ENCODE results near the gene PRKG1.
"Not testable (repeated sequence)": the region's sequence is repeated elsewhere in the genome, so short reads cannot be mapped to it uniquely, and the experiment has no call there.

The PRKG1 gene

DNA sequence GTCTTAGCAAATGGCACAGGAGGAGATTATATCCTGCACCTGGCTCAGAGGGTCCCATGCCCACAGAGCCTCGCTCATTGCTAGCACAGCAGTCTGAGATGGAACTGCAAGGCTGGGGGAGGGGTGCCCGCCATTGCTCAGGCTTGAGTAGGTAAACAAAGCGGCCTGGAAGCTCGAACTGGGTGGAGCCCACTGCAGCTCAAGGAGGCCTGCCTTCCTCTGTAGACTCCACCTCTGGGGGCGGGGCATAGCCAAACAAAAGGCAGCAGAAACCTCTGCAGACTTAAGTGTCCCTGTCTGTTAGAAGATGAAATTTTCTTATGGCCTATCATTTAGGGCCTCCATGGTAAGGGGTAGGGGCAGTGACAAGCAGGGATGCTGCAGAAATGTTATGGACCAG is 207.1 kb downstream of the PRKG1 start:
- DNase-seq, result not testable (repeated sequence)

DNA sequence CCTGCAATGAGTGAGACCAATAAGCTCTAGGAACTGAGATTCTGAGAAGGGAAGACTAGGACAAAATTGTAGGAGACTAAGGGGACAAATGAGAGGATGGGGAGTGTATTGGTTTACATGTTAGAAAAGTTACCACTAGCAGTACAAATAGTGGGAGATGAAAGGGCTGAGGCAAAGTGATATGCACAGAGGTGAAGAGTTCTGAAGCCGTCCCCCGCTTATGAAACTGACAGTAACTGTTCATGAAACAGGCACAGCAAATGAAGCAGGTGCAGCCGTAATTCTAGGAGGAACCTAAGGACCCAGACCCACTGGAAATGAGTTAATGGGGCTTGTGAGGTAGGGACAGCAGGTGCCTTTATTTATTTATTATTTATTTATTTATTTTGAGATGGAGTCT is 211.3 kb downstream of the PRKG1 start:
- DNase-seq, result no peak

- no peak for DNase-seq
These were observed 214.2 kb downstream of the PRKG1 start for GRCh38 chr10:51288511-51288910.

DNA sequence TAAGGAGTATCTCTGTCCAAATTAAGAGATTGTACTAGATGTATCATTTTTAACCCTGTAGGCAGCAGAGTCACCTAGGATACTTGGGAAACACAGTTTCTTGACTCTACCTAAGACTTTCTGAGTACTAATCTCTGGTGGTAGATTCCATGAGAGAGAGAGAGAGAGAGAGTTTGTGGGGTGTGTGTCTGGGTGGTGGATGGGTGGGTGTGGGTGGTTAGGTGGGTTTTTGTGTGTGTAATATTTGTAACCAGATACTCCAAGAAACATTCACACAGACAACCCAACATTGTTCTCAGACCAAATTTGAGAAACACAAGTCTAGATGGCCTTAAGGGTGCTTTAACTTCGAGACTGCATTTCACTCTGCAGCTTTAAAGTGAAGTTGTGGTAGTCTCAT is 215.2 kb downstream of the PRKG1 start:
- no peak for DNase-seq

- DNase-seq, result no peak
These were observed 217.7 kb downstream of the PRKG1 start for GRCh38 chr10:51291961-51292360.

DNA sequence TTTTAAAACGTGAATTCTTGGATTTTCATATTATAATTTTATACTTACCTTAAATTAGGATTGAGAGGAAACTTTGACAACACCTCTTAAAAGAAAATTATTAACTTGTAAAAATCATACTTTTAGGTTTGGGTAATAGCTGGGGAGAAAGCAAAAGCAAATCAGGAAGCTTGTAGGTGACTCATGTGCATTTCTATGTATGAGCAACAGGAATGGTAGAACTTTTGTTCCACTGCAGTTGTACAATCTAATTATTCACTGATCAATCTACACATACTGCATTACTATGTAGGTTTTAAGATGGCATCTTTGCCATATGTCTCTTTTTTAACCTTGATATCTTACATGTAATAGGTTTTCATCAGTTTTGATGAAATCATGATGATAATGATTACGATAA is 223.2 kb downstream of the PRKG1 start:
- DNase-seq, result no peak

GRCh38 chr10:51300617-51301304 is 226.5 kb downstream of the PRKG1 start:
- DNase-seq, result no peak

- no peak for DNase-seq
These were observed 227.4 kb downstream of the PRKG1 start for GRCh38 chr10:51301644-51302043.

GRCh38 chr10:51302316-51302715 is 228.0 kb downstream of the PRKG1 start:
- no peak for DNase-seq

DNA sequence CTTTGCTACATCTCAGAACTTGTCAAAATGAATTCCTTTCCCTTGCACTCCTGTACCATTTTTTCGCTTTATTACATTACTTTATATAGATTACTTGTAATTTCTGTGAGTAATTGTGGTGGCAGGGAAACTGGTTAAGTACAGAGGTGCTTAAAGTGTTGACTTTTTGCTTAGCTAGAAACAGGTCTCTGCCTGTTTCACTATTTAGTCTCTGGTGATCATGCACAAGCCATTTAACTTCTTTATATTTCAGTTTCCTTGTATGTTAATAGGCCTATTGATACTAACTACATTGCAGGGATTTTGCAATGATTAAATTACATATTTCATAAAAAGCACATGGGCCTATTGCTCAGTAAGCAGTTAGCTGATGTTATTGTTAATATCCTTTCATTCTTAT is 233.8 kb downstream of the PRKG1 start:
- no peak for DNase-seq

DNA sequence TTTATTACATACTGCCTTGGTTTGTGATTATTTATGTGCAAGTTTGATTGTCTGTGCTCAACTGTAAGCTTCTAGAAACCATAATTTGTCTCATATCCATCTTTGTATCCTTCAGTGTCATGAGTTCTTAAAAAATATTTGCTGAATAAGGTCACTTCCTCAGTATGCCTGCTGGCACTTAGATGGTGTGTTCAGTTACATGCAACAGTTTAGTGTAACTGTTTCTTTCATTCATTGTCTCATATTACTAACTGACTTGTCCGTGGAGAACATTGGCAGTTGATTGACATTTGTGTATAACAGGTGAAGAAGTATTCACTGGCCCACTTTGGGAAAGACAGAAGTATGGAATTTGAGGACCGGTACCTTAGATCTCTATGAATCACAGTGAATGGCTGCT is 236.9 kb downstream of the PRKG1 start:
- DNase-seq, result no peak

DNA sequence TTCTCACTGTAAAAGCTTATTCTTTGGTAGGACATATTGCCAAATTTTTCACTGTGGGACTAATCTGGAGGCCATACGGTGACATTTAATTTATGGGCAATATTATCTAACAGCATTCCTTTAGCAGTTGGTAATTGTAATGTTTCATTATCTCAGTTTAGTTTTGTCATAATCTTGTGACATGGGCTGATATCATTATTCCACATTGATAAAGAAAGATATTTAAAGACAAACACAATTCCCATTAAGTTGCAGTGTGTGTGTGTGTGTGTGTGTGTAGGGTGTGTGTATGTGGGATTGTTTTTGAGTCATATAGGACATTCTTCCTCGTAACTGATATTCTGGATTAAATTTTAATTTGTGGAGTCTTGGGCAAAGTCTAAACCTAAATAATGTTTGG is 238.5 kb downstream of the PRKG1 start:
- DNase-seq, result no peak

DNA sequence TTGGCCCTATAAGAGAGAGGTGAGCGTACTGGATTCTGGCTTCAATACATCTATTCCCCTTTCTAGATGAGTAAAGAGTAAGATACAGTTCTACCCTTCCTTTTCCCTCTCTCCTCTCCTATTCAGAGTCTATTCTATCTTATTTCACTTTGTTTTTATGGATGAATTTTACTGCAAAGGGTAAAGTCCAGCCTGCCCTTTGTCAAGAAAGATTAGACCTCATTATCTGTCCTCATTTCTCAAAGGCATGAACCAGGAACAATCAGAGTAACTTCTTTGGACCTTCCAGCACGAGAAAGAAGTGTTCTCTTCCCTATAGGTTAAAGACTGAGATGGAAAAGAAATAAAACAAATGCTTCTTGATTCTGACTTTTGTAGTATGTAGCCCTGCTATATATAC is 239.0 kb downstream of the PRKG1 start:
- DNase-seq, result no peak

DNA sequence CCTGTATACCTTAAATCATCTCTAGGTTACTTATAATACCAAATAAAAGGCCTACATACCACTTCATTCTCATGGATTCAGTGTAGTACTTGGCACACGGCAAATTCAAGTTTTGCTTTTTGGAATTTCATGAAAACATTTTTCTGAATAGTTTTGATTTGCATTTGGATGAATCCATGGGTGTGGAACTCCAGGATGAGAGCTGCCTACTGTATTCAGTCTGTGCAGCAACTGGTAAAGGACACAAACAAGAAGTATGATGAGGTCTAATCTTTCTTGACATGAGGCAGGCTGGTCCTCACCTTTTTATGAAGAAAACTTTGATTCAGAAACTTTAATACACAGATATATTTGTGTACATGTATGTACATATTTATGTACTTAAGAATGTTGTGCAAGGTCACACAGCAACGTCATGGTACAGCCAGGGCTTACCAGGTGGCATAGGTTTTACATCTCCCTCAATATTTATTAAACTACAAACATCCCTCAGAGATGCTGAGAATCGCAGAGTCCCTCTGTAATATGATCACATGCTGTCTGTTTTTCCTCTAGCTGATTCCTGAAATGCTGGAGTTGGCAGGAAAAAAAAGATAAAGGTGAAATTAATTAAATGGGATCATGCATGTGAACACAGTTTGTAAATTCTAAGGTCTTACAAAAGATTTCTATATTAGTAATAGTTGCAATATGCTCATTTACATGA is 239.6 kb downstream of the PRKG1 start:
- no peak for DNase-seq

- DNase-seq, result no peak
These were observed 240.2 kb downstream of the PRKG1 start for GRCh38 chr10:51314481-51314880.

- no peak for DNase-seq
These were observed 244.3 kb downstream of the PRKG1 start for GRCh38 chr10:51318399-51319172.

- no peak for DNase-seq
These were observed 244.8 kb downstream of the PRKG1 start for GRCh38 chr10:51319173-51319435.

GRCh38 chr10:51321300-51321699 is 247.0 kb downstream of the PRKG1 start:
- no peak for DNase-seq

DNA sequence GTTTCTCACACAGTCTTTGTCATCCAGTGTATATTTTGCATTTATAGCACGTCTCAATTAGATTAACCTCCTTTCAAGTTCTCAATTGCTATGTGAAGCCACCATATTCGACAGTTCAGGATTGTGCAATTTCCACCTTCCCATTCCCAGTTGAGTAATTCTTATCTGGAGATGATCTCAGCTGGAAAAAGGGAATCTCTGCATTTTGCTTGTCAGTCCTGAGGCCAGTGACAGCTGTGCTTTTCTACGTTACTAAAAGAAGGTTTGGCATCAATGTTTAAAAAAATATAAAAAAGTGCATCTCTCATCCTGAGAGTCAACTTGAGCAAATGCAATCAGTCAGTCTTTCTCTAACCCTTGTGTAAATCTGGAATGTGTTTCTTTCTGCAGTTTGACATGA is 247.7 kb downstream of the PRKG1 start:
- DNase-seq, result no peak

DNA sequence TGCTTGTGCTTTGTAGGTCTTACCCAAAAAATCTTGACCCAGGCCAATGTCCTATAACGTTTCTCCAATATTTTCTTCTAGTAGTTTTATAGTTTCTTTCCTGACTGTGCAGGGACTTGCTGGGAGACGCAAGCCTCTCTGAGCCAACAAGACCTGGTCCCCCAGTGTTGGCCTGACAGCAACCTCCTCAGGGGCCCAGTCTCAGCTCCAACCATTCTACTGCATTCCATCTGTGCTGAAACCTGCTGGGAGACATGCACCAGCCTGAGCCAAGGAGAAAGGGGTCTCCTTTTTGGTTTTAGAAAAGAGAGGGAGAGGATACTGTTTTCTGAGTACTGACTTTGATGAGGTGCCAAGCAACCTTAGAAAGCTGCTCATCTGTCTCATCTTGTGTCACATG is 251.4 kb downstream of the PRKG1 start:
- DNase-seq, result no peak

DNA sequence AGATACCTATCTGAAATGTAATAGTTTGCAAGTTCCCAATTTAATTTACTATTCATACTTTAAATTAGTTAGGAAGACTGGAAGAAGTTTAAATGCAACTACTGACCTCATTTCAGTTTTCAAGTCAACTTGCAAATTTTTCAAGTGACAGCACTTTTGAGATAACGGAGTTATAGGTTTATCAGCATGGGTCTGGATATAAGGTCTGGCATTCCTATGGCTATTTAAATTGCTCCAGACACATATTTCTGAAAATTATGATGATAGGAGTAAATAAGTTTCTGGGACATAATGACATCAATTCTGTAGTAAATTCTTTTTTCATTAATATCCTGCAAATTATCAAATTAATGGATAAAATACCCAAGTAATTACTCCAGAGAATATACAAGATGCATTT is 251.9 kb downstream of the PRKG1 start:
- no peak for DNase-seq

DNA sequence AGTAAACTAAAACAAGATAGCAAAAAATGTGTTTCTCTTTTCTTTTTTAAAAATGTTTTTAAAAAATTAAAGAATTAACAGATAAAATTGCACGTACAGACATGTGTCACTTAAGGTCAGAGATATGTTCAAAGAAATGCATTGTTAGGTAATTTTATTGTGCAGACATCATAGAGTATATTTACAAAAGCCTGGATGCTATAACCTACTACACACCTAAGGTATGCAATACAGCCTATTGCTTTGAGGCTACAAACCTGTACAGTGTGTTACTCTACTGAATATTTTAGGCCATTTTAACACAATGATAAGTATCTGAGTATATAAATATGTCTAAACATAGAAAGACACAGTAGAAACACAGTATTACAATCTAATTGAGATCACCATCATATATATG is 253.1 kb downstream of the PRKG1 start:
- no peak for DNase-seq

- DNase-seq, result no peak
These were observed 266.1 kb downstream of the PRKG1 start for GRCh38 chr10:51340366-51340765.

DNA sequence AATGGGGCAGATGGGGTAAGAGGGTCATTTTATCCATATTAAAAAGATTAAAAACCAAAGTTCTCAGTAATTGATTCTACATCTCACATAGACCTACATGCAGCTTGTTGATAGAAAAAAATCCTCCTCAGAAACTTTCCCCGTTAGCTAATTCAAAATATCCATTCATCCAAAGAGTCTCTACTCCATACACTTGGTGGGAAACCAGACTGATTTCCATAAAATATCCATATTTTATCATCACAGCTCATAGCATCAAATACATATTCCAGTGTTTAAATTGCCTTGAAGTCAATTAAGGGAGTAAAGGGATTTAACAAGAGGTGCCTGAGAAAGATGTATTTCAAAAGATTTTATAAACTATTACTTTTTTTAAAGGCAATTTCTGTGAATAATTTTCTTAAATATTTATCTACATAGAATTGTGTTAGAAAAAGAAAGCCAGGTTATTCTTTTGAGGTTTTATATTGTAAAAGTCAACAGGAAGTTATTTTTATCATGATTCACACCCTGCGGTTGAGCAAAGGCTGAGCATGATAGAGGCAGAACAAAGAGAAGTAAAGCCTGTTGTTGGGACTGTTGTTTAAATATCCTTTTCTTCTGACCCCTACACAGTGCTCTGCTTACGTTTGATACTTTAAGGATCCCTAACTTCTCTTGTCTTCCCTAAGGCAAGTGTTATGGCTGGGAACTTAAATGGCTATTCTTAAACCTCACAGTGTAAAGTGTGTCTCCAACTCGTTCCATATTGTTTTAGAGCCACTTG is 266.7 kb downstream of the PRKG1 start:
- DNase-seq, result no peak
